HEK293 (cell line): ENCODE results near the gene ZBED1.

Experiments used
- CTCF ChIA-PET: fragments of 350-600 bp; formaldehyde crosslinking; extraction: SDS; loops from one replicate; lab custom pipeline; 2021; ENCODE audit warnings: antibody characterized with exemption; lab: Yijun Ruan, JAX
- POLR2A ChIA-PET: fragments of 300-600 bp; formaldehyde crosslinking; extraction: SDS; loops from one replicate; lab custom pipeline; 2020; ENCODE audit warnings: antibody characterized with exemption, inconsistent platforms; lab: Yijun Ruan, JAX
- H3K27ac ChIP-seq: fragments of 200-500 bp; sonication (Bioruptor generic); 2 replicates; pipeline ENCODE4 v1.5.1; 2014; ENCODE audit warnings: low read depth, low read length, control low read depth, inconsistent platforms; ENCODE audit errors: extremely low read depth
- H3K36me3 ChIP-seq, 2 experiments: fragments of 200-500 bp in 1 of 2; sonication (Bioruptor generic) in 1 of 2; 1 replicate in 1 of 2; 2 replicates in 1 of 2; pipeline ENCODE4 v1.5.1; 2014 to 2017; ENCODE audit warnings: inconsistent platforms in 2 of 2, low read length in 2 of 2; ENCODE audit not compliant: control insufficient read depth in 2 of 2, insufficient read depth in 1 of 2
- H3K4me1 ChIP-seq: fragments of 200-500 bp; sonication (Bioruptor generic); 2 replicates; pipeline ENCODE4 v1.5.1; 2014; ENCODE audit warnings: mild to moderate bottlenecking, low read length, inconsistent platforms; ENCODE audit not compliant: control insufficient read depth, insufficient read depth
- H3K4me3 ChIP-seq: 2 replicates; pipeline ENCODE4 v1.5.1; 2011; ENCODE audit warnings: low read depth, mild to moderate bottlenecking, control low read depth, low read length, moderate library complexity
- H3K9me3 ChIP-seq: fragments of 200-500 bp; sonication (Bioruptor generic); 2 replicates; pipeline ENCODE4 v1.5.1; 2014; ENCODE audit warnings: low read depth, low read length, inconsistent platforms; ENCODE audit not compliant: control insufficient read depth, insufficient read depth
- OSR2 ChIP-seq: fragments of 450-650 bp; formaldehyde crosslinking; IDR thresholded peaks from 2 replicates; pipeline ENCODE4 v1.5.1; 2016; ENCODE audit warnings: missing biosample characterization, missing genetic modification characterization
- SALL2 ChIP-seq: fragments of 450-650 bp; formaldehyde crosslinking; IDR thresholded peaks from 2 replicates; pipeline ENCODE4 v1.5.0; 2017; ENCODE audit warnings: missing biosample characterization, mild to moderate bottlenecking, missing genetic modification characterization, borderline replicate concordance
- SP3 ChIP-seq: fragments of 450-650 bp; formaldehyde crosslinking; IDR thresholded peaks from 2 replicates; pipeline ENCODE4 v1.5.1; 2016; ENCODE audit warnings: missing biosample characterization, missing genetic modification characterization
- TCF7L2 ChIP-seq: IDR thresholded peaks from 2 replicates; pipeline ENCODE4 v1.6.1; 2011; ENCODE audit warnings: low read depth, mild to moderate bottlenecking, inconsistent platforms, low read length, moderate library complexity, borderline replicate concordance
- ZBTB10 ChIP-seq: fragments of 450-650 bp; formaldehyde crosslinking; IDR thresholded peaks from 2 replicates; pipeline ENCODE4 v1.5.1; 2016; ENCODE audit warnings: missing biosample characterization, missing genetic modification characterization
- ZBTB7A ChIP-seq: fragments of 450-650 bp; formaldehyde crosslinking; IDR thresholded peaks from 2 replicates; pipeline ENCODE4 v1.5.1; 2016; ENCODE audit warnings: low read depth, missing biosample characterization, missing genetic modification characterization
- ZIC2 ChIP-seq: fragments of 450-650 bp; formaldehyde crosslinking; IDR thresholded peaks from 2 replicates; pipeline ENCODE4 v1.5.1; 2016; ENCODE audit warnings: missing biosample characterization, missing genetic modification characterization
- ZNF121 ChIP-seq: fragments of 450-650 bp; formaldehyde crosslinking; IDR thresholded peaks from 2 replicates; pipeline ENCODE4 v1.5.1; 2016; ENCODE audit warnings: missing biosample characterization, missing genetic modification characterization
- ZNF16 ChIP-seq: fragments of 450-650 bp; formaldehyde crosslinking; IDR thresholded peaks from 2 replicates; pipeline ENCODE4 v1.5.1; 2016; ENCODE audit warnings: low read depth, missing biosample characterization, missing genetic modification characterization
- ZNF341 ChIP-seq: fragments of 450-650 bp; formaldehyde crosslinking; IDR thresholded peaks from 2 replicates; pipeline ENCODE4; 2016; ENCODE audit warnings: low read depth, missing biosample characterization, missing genetic modification characterization
- ZNF404 ChIP-seq: fragments of 450-650 bp; formaldehyde crosslinking; IDR thresholded peaks from 2 replicates; pipeline ENCODE4 v1.5.1; 2017; ENCODE audit warnings: missing biosample characterization, missing genetic modification characterization
- ZNF529 ChIP-seq: fragments of 450-650 bp; formaldehyde crosslinking; IDR thresholded peaks from 2 replicates; pipeline ENCODE4 v1.5.1; 2017; ENCODE audit warnings: missing genetic modification characterization, missing biosample characterization; ENCODE audit not compliant: insufficient replicate concordance
- ZNF596 ChIP-seq: fragments of 450-650 bp; IDR thresholded peaks from 2 replicates; pipeline ENCODE4 v1.5.0; 2018; ENCODE audit warnings: missing biosample characterization, mild to moderate bottlenecking, missing genetic modification characterization, moderate library complexity
- ZNF660 ChIP-seq: fragments of 450-650 bp; IDR thresholded peaks from 2 replicates; pipeline ENCODE4 v1.5.1; 2018; ENCODE audit warnings: missing biosample characterization, mild to moderate bottlenecking, missing genetic modification characterization
- ZNF701 ChIP-seq: fragments of 450-650 bp; formaldehyde crosslinking; IDR thresholded peaks from 2 replicates; pipeline ENCODE4 v1.5.1; 2016; ENCODE audit warnings: missing biosample characterization, missing genetic modification characterization
- ZNF707 ChIP-seq: fragments of 450-650 bp; formaldehyde crosslinking; IDR thresholded peaks from 2 replicates; pipeline ENCODE4 v1.5.1; 2016; ENCODE audit warnings: missing biosample characterization, missing genetic modification characterization
- ZSCAN4 ChIP-seq: fragments of 450-650 bp; formaldehyde crosslinking; IDR thresholded peaks from 2 replicates; pipeline ENCODE4 v1.5.1; 2017; ENCODE audit warnings: missing biosample characterization, missing genetic modification characterization
- TF ChIP-seq, protein P1 (sequence below): fragments of 450-650 bp; formaldehyde crosslinking; IDR thresholded peaks from 2 replicates; pipeline ENCODE4 v1.5.1; 2016; ENCODE audit warnings: missing biosample characterization, missing genetic modification characterization
- TF ChIP-seq, protein P2 (sequence below): fragments of 450-650 bp; formaldehyde crosslinking; IDR thresholded peaks from 2 replicates; pipeline ENCODE4 v1.5.1; 2016; ENCODE audit warnings: missing biosample characterization, missing genetic modification characterization, borderline replicate concordance

Gene ZBED1

DNA sequence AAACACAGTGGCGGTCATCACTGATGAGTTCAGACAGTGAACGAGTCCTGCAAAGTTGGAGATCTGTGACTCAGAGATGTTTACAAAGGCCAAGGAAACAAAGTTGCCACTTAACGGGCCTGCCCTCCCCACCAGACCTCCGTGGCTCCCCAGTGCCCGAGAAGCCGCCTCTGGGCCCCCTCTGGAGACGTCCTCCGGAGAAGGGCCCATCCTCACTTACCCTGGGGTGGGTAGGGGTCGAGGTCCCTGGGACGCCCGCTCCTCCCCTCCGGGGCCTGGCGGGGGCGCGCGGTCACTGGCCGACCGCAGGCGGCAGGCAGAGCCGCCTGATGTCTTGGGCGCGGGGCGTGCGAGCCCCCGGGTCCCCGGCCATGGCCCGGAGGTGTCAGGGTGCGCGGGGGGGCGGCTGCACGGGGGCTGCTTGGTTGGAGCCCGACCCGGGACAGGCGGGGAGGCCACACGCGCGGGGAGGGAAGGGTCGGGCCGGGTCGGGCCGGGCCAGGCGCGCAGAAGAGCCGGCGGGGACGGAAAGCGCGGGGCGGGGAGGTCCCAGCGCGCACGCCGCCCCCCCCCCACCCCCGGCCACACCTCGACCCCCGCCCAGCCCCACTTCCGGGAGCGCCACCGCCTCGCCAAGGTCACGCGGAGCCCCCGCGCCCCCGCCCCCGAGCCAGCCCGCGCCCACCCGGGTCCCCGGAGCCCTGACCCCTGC lies 529 bp downstream of the ZBED1 start (continued):
- no peak for TF ChIP-seq ZBTB10 (tag by site-specific recombination)
- TF ChIP-seq, protein P1, sequence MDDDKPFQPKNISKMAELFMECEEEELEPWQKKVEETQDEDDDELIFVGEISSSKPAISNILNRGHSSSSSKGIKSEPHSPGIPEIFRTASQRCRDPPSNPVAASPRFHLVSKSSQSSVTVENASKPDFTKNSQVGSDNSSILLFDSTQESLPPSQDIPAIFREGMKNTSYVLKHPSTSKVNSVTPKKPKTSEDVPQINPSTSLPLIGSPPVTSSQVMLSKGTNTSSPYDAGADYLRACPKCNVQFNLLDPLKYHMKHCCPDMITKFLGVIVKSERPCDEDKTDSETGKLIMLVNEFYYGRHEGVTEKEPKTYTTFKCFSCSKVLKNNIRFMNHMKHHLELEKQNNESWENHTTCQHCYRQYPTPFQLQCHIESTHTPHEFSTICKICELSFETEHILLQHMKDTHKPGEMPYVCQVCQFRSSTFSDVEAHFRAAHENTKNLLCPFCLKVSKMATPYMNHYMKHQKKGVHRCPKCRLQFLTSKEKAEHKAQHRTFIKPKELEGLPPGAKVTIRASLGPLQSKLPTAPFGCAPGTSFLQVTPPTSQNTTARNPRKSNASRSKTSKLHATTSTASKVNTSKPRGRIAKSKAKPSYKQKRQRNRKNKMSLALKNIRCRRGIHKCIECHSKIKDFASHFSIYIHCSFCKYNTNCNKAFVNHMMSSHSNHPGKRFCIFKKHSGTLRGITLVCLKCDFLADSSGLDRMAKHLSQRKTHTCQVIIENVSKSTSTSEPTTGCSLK (tag by site-specific recombination): no peak
- no peak for TF ChIP-seq ZSCAN4 (tag by site-specific recombination)
- TF ChIP-seq ZNF16: peak; percentile 97
- TF ChIP-seq ZNF660 (tag by site-specific recombination): 0 out of 2 replicates have a peak, but pooled peaks have one; percentile 21

DNA sequence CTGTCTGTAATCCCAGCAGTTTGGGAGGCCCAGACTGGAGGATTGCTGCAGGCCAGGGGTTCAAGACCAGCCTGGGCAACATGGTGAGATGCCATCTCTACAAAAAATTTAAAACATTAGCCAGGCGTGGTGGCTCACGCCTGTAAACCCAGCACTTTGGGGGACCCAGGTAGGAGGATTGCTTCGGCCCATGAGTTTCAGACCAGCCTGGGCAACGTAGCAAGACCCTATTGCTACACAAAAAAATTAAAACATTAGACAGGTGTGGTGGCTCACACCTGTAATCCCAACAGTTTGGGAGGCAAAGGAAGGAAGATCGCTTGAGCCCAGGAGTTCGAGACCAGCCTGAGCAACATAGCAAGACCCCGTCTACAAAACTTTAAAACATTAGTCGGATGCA lies 1.3 kb downstream of the ZBED1 start:
- Histone ChIP-seq H3K36me3 (peaks cover 4 to 14% of the 10 kb centered on the region in 2 experiments; a peak in 2 of 3 replicates), H3K4me3 (peak overlapping the region; percentile 88), H3K27ac (peak overlapping the region; percentile 95; the same call in 1 of the 2 replicates), H3K4me1 (peaks cover 13% of the 10 kb centered on the region), H3K9me3 (no peaks in the 10 kb centered on the region)
- ChIA-PET POLR2A (no interaction called here), CTCF (no interaction called here)
- TF ChIP-seq ZNF701 (tag by site-specific recombination): no peak
- no peak for TF ChIP-seq ZNF529 (tag by site-specific recombination)
- peak; percentile 99 for TF ChIP-seq ZNF121

- ChIA-PET POLR2A (no interaction called here), CTCF (no interaction called here)
- Histone ChIP-seq H3K36me3 (peaks cover 4 to 14% of the 10 kb centered on the region in 2 experiments; a peak in 2 of 3 replicates), H3K4me3 (peak overlapping the region; percentile 88), H3K4me1 (peaks cover 13% of the 10 kb centered on the region), H3K27ac (peak overlapping the region; percentile 95), H3K9me3 (no peaks in the 10 kb centered on the region)
- TF ChIP-seq, protein P2, sequence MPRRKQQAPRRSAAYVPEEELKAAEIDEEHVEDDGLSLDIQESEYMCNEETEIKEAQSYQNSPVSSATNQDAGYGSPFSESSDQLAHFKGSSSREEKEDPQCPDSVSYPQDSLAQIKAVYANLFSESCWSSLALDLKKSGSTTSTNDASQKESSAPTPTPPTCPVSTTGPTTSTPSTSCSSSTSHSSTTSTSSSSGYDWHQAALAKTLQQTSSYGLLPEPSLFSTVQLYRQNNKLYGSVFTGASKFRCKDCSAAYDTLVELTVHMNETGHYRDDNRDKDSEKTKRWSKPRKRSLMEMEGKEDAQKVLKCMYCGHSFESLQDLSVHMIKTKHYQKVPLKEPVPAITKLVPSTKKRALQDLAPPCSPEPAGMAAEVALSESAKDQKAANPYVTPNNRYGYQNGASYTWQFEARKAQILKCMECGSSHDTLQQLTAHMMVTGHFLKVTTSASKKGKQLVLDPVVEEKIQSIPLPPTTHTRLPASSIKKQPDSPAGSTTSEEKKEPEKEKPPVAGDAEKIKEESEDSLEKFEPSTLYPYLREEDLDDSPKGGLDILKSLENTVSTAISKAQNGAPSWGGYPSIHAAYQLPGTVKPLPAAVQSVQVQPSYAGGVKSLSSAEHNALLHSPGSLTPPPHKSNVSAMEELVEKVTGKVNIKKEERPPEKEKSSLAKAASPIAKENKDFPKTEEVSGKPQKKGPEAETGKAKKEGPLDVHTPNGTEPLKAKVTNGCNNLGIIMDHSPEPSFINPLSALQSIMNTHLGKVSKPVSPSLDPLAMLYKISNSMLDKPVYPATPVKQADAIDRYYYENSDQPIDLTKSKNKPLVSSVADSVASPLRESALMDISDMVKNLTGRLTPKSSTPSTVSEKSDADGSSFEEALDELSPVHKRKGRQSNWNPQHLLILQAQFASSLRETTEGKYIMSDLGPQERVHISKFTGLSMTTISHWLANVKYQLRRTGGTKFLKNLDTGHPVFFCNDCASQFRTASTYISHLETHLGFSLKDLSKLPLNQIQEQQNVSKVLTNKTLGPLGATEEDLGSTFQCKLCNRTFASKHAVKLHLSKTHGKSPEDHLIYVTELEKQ (tag by site-specific recombination): no peak
- no peak for TF ChIP-seq ZNF596
- no peak for TF ChIP-seq ZNF529 (tag by site-specific recombination)
- TF ChIP-seq ZNF341 (tag by site-specific recombination): 0 out of 2 replicates have a peak, but pooled peaks have one; percentile 8
- no peak for TF ChIP-seq ZBTB7A (tag by site-specific recombination)
- TF ChIP-seq OSR2 (tag by site-specific recombination): 0 out of 2 replicates have a peak, but pooled peaks have one; percentile 34
- TF ChIP-seq SALL2 (tag by site-specific recombination): no peak
- TF ChIP-seq ZNF707 (tag by site-specific recombination): no peak
- no peak for TF ChIP-seq TCF7L2
- TF ChIP-seq ZBTB10 (tag by site-specific recombination): no peak
- TF ChIP-seq ZNF404 (tag by site-specific recombination): no peak
- peak; percentile 45 for TF ChIP-seq ZIC2
- TF ChIP-seq SP3 (tag by site-specific recombination): no peak
Observed at GRCh38 chrX:2498781-2499302, 1.9 kb downstream of the ZBED1 start.
